ENCODE results near the gene INSR.

INSR gene

GRCh38 chr19:7197760-7198696, 96.2 kb downstream of the INSR start (continued):
- no peak for TF ChIP-seq ZNF555 (tag by site-specific recombination; conservative IDR thresholded peaks at IDR 0.05)
- TF ChIP-seq ZBTB1 (tag by site-specific recombination; IDR thresholded peaks at IDR 0.05): 0 out of 2 replicates have a peak, but pooled peaks have one; percentile 72
- TF ChIP-seq ZNF184 (tag by site-specific recombination; IDR thresholded peaks at IDR 0.05): no peak
- no peak for TF ChIP-seq ZNF37A (tag by site-specific recombination; IDR thresholded peaks at IDR 0.05)
- TF ChIP-seq ZNF510 (tag by site-specific recombination; IDR thresholded peaks at IDR 0.05; ENCODE audit: insufficient replicate concordance): no peak
- TF ChIP-seq SETDB1 (IDR thresholded peaks at IDR 0.05; ENCODE audit: insufficient read length, low read length): no peak
- TF ChIP-seq, protein P1, sequence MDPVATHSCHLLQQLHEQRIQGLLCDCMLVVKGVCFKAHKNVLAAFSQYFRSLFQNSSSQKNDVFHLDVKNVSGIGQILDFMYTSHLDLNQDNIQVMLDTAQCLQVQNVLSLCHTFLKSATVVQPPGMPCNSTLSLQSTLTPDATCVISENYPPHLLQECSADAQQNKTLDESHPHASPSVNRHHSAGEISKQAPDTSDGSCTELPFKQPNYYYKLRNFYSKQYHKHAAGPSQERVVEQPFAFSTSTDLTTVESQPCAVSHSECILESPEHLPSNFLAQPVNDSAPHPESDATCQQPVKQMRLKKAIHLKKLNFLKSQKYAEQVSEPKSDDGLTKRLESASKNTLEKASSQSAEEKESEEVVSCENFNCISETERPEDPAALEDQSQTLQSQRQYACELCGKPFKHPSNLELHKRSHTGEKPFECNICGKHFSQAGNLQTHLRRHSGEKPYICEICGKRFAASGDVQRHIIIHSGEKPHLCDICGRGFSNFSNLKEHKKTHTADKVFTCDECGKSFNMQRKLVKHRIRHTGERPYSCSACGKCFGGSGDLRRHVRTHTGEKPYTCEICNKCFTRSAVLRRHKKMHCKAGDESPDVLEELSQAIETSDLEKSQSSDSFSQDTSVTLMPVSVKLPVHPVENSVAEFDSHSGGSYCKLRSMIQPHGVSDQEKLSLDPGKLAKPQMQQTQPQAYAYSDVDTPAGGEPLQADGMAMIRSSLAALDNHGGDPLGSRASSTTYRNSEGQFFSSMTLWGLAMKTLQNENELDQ (tag by site-specific recombination; IDR thresholded peaks at IDR 0.05; ENCODE audit: low read depth): no peak
- no peak for TF ChIP-seq ZNF776 (tag by site-specific recombination; IDR thresholded peaks at IDR 0.05; ENCODE audit: borderline replicate concordance)
- TF ChIP-seq OVOL3 (tag by site-specific recombination; IDR thresholded peaks at IDR 0.05): no peak; the same call in 1 of the 2 replicates
- no peak for TF ChIP-seq ZNF311 (tag by site-specific recombination; IDR thresholded peaks at IDR 0.05; ENCODE audit: borderline replicate concordance)
- TF ChIP-seq ZNF112 (tag by site-specific recombination; IDR thresholded peaks at IDR 0.05): no peak
- TF ChIP-seq, protein P2, sequence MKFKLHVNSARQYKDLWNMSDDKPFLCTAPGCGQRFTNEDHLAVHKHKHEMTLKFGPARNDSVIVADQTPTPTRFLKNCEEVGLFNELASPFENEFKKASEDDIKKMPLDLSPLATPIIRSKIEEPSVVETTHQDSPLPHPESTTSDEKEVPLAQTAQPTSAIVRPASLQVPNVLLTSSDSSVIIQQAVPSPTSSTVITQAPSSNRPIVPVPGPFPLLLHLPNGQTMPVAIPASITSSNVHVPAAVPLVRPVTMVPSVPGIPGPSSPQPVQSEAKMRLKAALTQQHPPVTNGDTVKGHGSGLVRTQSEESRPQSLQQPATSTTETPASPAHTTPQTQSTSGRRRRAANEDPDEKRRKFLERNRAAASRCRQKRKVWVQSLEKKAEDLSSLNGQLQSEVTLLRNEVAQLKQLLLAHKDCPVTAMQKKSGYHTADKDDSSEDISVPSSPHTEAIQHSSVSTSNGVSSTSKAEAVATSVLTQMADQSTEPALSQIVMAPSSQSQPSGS (tag by site-specific recombination; IDR thresholded peaks at IDR 0.05; ENCODE audit: low read depth): no peak
- peak; percentile 93 for TF ChIP-seq KLF10 (tag by site-specific recombination; IDR thresholded peaks at IDR 0.05)
- TF ChIP-seq, protein P3, sequence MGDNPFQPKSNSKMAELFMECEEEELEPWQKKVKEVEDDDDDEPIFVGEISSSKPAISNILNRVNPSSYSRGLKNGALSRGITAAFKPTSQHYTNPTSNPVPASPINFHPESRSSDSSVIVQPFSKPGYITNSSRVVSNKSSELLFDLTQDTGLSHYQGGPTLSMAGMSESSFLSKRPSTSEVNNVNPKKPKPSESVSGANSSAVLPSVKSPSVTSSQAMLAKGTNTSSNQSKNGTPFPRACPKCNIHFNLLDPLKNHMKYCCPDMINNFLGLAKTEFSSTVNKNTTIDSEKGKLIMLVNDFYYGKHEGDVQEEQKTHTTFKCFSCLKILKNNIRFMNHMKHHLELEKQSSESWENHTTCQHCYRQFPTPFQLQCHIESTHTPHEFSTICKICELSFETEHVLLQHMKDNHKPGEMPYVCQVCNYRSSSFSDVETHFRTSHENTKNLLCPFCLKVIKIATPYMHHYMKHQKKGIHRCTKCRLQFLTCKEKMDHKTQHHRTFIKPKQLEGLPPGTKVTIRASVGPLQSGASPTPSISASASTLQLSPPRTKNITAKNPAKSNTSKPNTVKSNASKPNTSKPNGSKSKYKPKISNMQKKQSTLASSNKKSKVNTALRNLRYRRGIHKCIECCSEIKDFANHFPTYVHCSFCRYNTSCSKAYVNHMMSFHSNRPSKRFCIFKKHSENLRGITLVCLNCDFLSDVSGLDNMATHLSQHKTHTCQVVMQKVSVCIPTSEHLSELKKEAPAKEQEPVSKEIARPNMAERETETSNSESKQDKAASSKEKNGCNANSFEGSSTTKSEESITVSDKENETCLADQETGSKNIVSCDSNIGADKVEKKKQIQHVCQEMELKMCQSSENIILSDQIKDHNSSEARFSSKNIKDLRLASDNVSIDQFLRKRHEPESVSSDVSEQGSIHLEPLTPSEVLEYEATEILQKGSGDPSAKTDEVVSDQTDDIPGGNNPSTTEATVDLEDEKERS (tag by site-specific recombination; IDR thresholded peaks at IDR 0.05): peak; percentile 64; the same call in 1 of the 2 replicates
- peak; percentile 90 for TF ChIP-seq EGR2 (tag by site-specific recombination; IDR thresholded peaks at IDR 0.05; ENCODE audit: low read depth)
- TF ChIP-seq ZFP37 (tag by site-specific recombination; IDR thresholded peaks at IDR 0.05): no peak
- TF ChIP-seq GLIS2 (tag by site-specific recombination; IDR thresholded peaks at IDR 0.05): peak; percentile 90
- TF ChIP-seq ZBTB44 (tag by site-specific recombination; IDR thresholded peaks at IDR 0.05): peak; percentile 67
- no peak for TF ChIP-seq ZNF670 (tag by site-specific recombination; IDR thresholded peaks at IDR 0.05; ENCODE audit: low read depth)
- TF ChIP-seq ZNF211 (tag by site-specific recombination; IDR thresholded peaks at IDR 0.05; ENCODE audit: low read depth): no peak
- TF ChIP-seq ZSCAN18 (tag by site-specific recombination; IDR thresholded peaks at IDR 0.05): peak; percentile 89; the same call in 1 of the 2 replicates
- TF ChIP-seq ZNF473 (tag by site-specific recombination; IDR thresholded peaks at IDR 0.05): 0 out of 2 replicates have a peak, but pooled peaks have one; percentile 43
- no peak for TF ChIP-seq ZNF549 (tag by site-specific recombination; IDR thresholded peaks at IDR 0.05)
- TF ChIP-seq ZNF174 (tag by site-specific recombination; IDR thresholded peaks at IDR 0.05): no peak
- no peak for TF ChIP-seq ZNF202 (tag by site-specific recombination; IDR thresholded peaks at IDR 0.05; ENCODE audit: borderline replicate concordance)
- no peak for TF ChIP-seq ZNF121 (tag by site-specific recombination; IDR thresholded peaks at IDR 0.05)
- TF ChIP-seq ZNF24 (tag by site-specific recombination; IDR thresholded peaks at IDR 0.05): no peak
- no peak; the same call in 1 of the 2 replicates for TF ChIP-seq MZF1 (tag by site-specific recombination; IDR thresholded peaks at IDR 0.05; ENCODE audit: borderline replicate concordance)
- no peak for TF ChIP-seq ZNF530 (tag by site-specific recombination; IDR thresholded peaks at IDR 0.05; ENCODE audit: low read depth)
- TF ChIP-seq ZEB2 (tag by site-specific recombination; IDR thresholded peaks at IDR 0.05): peak; percentile 68
